Measurements from ENCODE around the gene CHD3.

CHD3 gene

DNA sequence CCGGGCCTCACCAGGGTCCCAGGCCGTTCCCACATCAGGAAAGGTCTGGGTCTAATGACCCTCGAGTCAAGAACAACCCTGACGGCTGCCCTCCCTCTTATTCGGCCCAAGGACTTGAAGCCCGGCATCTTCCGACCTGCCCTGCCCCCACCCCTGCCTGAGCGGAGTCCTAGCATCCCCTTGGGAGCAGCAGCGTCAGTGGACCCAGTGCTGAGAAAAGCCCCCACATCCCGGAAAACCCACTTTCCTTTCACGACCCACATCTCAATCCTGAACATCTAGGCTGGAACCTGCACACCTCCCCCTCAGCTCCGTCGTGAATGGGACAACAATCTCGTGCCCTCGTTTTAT, 33.0 kb upstream of the CHD3 start:
- Mint-ChIP-seq H3K27ac (peak overlapping the region; percentile 53), H3K9me3 (no peaks in the 10 kb centered on the region), H3K27me3 (ENCODE audit: low read depth, poor library complexity) (peaks cover 16% of the 10 kb centered on the region), H3K4me3 (no peak overlapping the region), H3K36me3 (ENCODE audit: low read depth) (peaks cover 32% of the 10 kb centered on the region), H3K4me1 (peaks cover 17% of the 10 kb centered on the region)
- no peak for DNase-seq
- TF ChIP-seq CTCF (IDR thresholded peaks at IDR 0.05) = no peak

DNA sequence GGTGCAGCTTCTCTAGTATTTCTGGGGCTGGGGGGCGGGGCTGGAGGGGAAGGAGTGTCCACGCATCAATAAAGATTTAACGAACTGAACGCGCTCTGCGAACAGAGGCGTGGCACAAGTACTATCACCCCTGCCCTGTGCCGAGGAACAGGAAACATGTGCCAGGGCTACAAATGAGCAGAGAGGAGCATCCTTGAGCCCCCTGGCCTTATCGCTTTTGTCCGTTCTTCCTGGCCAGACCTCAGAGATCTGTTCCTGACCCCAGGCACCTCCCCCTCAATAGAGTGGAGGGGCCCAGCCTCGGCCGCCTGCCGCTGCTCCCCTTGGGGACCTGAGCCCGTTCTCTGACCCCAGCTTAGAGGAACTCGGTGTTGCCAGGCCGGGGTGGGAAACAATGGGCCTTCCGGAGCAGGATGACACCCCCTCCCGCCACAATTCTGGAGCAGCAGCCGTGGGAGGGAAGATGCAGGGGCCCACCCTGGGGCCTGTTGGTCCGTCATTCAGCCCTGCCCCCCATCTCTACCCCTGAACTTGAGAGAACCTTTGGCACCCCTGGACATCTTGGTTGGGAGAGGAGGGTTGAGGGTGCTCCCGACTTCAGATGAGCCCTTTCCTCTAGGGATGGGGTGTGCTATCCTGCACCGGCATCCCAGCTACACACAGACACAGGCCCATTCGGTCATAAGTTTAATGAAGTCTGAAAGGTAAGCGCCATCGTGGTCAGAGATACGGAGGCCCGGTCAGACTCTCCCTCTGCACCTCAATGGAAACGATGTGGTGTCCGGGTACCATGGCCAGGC, 32.4 kb upstream of the CHD3 start:
- Mint-ChIP-seq H3K27me3 (ENCODE audit: low read depth, poor library complexity) (peaks cover 16% of the 10 kb centered on the region), H3K4me3 (no peak overlapping the region), H3K4me1 (peaks cover 17% of the 10 kb centered on the region), H3K36me3 (ENCODE audit: low read depth) (peaks cover 28% of the 10 kb centered on the region), H3K9me3 (no peaks in the 10 kb centered on the region), H3K27ac (no peak overlapping the region)
- no peak for TF ChIP-seq CTCF (IDR thresholded peaks at IDR 0.05)
- DNase-seq = peak; percentile 41

- peaks cover 10% of the 10 kb centered on the region for H3K27me3 Mint-ChIP-seq (ENCODE audit: low read depth, poor library complexity)
- no peak within 1 kb of the TSS for H3K4me3 Mint-ChIP-seq
- no peak for TF ChIP-seq CTCF (IDR thresholded peaks at IDR 0.05)
- H3K4me1 Mint-ChIP-seq = peaks cover 10% of the 10 kb centered on the region
- H3K36me3 Mint-ChIP-seq (ENCODE audit: low read depth) = peaks cover 23% of the 10 kb centered on the region
- peak; percentile 91 for DNase-seq
- H3K9me3 Mint-ChIP-seq = no peaks in the 10 kb centered on the region
- H3K27ac Mint-ChIP-seq = no peak within 1 kb of the TSS
Measured at GRCh38 chr17:7856811-7857712, 31.5 kb upstream of the CHD3 start, which contains the start of gene NAA38. NAA38 (minus strand) TSS chr17:7857559; CDS start chr17:7857463, 96 bp downstream.

GRCh38 chr17:7857713-7858521, 30.7 kb upstream of the CHD3 start, which contains the start of gene CYB5D1:
CYB5D1 (plus strand) TSS chr17:7858003; CDS start chr17:7858135, 132 bp downstream.
- Mint-ChIP-seq H3K4me1 (peaks cover 7% of the 10 kb centered on the region), H3K36me3 (ENCODE audit: low read depth) (peaks cover 16% of the 10 kb centered on the region), H3K9me3 (no peaks in the 10 kb centered on the region), H3K27ac (peak within 1 kb of the TSS; percentile 37), H3K27me3 (ENCODE audit: low read depth, poor library complexity) (peaks cover 5% of the 10 kb centered on the region), H3K4me3 (no peak within 1 kb of the TSS)
- no peak for TF ChIP-seq CTCF (IDR thresholded peaks at IDR 0.05)
- peak; percentile 77 for DNase-seq

DNA sequence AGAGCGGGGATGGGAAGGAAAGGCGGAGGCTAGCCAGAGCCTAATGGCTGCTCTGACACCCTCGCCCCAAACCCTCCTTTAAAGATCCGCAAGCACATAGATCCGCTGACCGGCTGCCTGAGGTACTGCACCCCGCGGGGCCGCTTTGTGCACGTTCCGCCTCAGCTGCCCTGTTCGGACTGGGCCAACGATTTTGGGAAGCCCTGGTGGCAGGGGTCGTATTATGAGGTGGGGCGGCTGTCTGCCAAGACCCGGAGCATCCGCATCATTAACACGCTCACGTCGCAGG, 30.1 kb upstream of the CHD3 start:
- H3K36me3 Mint-ChIP-seq (ENCODE audit: low read depth) = peaks cover 13% of the 10 kb centered on the region
- H3K27ac Mint-ChIP-seq = peak overlapping the region; percentile 37
- TF ChIP-seq CTCF (IDR thresholded peaks at IDR 0.05) = peak; percentile 53
- H3K9me3 Mint-ChIP-seq = no peaks in the 10 kb centered on the region
- peaks cover 10% of the 10 kb centered on the region for H3K4me1 Mint-ChIP-seq
- peaks cover 5% of the 10 kb centered on the region for H3K27me3 Mint-ChIP-seq (ENCODE audit: low read depth, poor library complexity)
- peak; percentile 70 for DNase-seq
- no peak overlapping the region for H3K4me3 Mint-ChIP-seq

All from nephron progenitor cell (in vitro differentiated cells).